GM23338 (cell line): ENCODE results near the gene TMEM63A. TPM values are rescaled to one million over a fixed set of nuclear protein-coding genes. Genes with fewer than 3 reads are reported as not detected.

Experiments used
- ATAC-seq: fragments of 200-7000 bp; cut with Tn5 transposase; 3 replicates; pipeline ENCODE4 v1.9.1; 2020
- DNase-seq: peaks from one replicate; pipeline ENCODE4 v3.0.0-alpha.2; 2015; ENCODE audit warnings: low spot score
- H2AFZ ChIP-seq: fragments of 200-600 bp; sonication (generic); 2 replicates; pipeline ENCODE4 v1.8.0; 2016; ENCODE audit warnings: antibody characterized with exemption, mild to moderate bottlenecking, moderate library complexity
- H3F3A ChIP-seq: fragments of 200-600 bp; sonication (generic); replicated peaks from 2 replicates; pipeline ENCODE4 v1.8.0; 2017; ENCODE audit warnings: antibody characterized with exemption, mixed run types, low read depth
- H3K27ac ChIP-seq: fragments of 200-600 bp; sonication (generic); 2 replicates; pipeline ENCODE4 v1.6.1; 2016; ENCODE audit warnings: low read depth
- H3K27me3 ChIP-seq: fragments of 200-600 bp; sonication (generic); 2 replicates; pipeline ENCODE4 v1.8.0; 2016; ENCODE audit warnings: mild to moderate bottlenecking, mixed run types, moderate library complexity; ENCODE audit not compliant: insufficient read depth
- H3K36me3 ChIP-seq: fragments of 200-600 bp; sonication (generic); 2 replicates; pipeline ENCODE4 v1.8.0; 2016; ENCODE audit warnings: mild to moderate bottlenecking; ENCODE audit not compliant: insufficient read depth
- H3K4me1 ChIP-seq: fragments of 200-600 bp; sonication (generic); 2 replicates; pipeline ENCODE4 v1.8.0; 2016; ENCODE audit warnings: mild to moderate bottlenecking, moderate library complexity; ENCODE audit not compliant: insufficient read depth
- H3K4me2 ChIP-seq: fragments of 200-600 bp; sonication (generic); 2 replicates; pipeline ENCODE4 v1.7.1; 2017; ENCODE audit warnings: mixed run types
- H3K4me3 ChIP-seq: fragments of 200-600 bp; sonication (generic); 2 replicates; pipeline ENCODE4 v1.6.1; 2016; ENCODE audit warnings: mixed run types
- H3K79me2 ChIP-seq: fragments of 200-600 bp; sonication (generic); replicated peaks from 2 replicates; pipeline ENCODE4 v1.8.0; 2017; ENCODE audit warnings: mild to moderate bottlenecking; ENCODE audit not compliant: insufficient read depth
- H3K9me2 ChIP-seq: fragments of 200-600 bp; sonication (generic); 2 replicates; pipeline ENCODE4 v1.8.0; 2017; ENCODE audit not compliant: insufficient read depth
- H4K20me1 ChIP-seq: fragments of 200-600 bp; sonication (generic); replicated peaks from 2 replicates; pipeline ENCODE4 v1.8.0; 2017; ENCODE audit warnings: mild to moderate bottlenecking; ENCODE audit not compliant: insufficient read depth
- H3K27ac Mint-ChIP-seq: 2 replicates; pipeline ENCODE4 v1.8.0; 2020; ENCODE audit warnings: inconsistent platforms, mild to moderate bottlenecking, moderate library complexity, mixed read lengths
- H3K27me3 Mint-ChIP-seq: 3 replicates; pipeline ENCODE4 v1.8.0; 2022; ENCODE audit warnings: low read depth, mild to moderate bottlenecking, moderate library complexity, mixed read lengths, inconsistent platforms; ENCODE audit not compliant: insufficient read depth, poor library complexity
- H3K36me3 Mint-ChIP-seq: 3 replicates; pipeline ENCODE4 v1.8.0; 2021; ENCODE audit warnings: low read depth, mild to moderate bottlenecking, inconsistent platforms, moderate library complexity, mixed read lengths
- H3K4me1 Mint-ChIP-seq: 3 replicates; pipeline ENCODE4 v1.8.0; 2020; ENCODE audit warnings: mild to moderate bottlenecking, inconsistent platforms, mixed read lengths
- H3K4me3 Mint-ChIP-seq: 3 replicates; pipeline ENCODE4 v1.8.0; 2021; ENCODE audit warnings: moderate library complexity, mild to moderate bottlenecking, inconsistent platforms, mixed read lengths
- H3K9me3 Mint-ChIP-seq: 3 replicates; pipeline ENCODE4 v1.8.0; 2020; ENCODE audit warnings: moderate library complexity, mild to moderate bottlenecking, inconsistent platforms, mixed read lengths
- CREB1 ChIP-seq: fragments of 250-450 bp; sonication (Bioruptor Pico); IDR thresholded peaks from 2 replicates; pipeline ENCODE4 v1.5.0; 2020; ENCODE audit warnings: low read depth, mild to moderate bottlenecking, moderate library complexity
- CTCF ChIP-seq, 2 experiments: fragments of 200-600 bp in 1 of 2; sonication (generic) in 1 of 2; conservative IDR thresholded peaks; 2 replicates each; pipeline versions ENCODE4 v1.5.1 to v1.6.1; 2016 to 2017; ENCODE audit warnings: antibody characterized with exemption in 2 of 2, low read depth in 2 of 2, mild to moderate bottlenecking in 2 of 2, moderate library complexity in 1 of 2
- ETS1 ChIP-seq: IDR thresholded peaks from 2 replicates; pipeline ENCODE4 v1.6.1; 2016; ENCODE audit warnings: antibody characterized with exemption
- EZH2 ChIP-seq: fragments of 200-600 bp; sonication (generic); IDR thresholded peaks from one replicate; pipeline ENCODE4 v1.8.0; 2017; ENCODE audit warnings: antibody characterized with exemption, mild to moderate bottlenecking, low read depth; ENCODE audit not compliant: unreplicated experiment
- EZH2phosphoT487 ChIP-seq: fragments of 200-600 bp; sonication (generic); IDR thresholded peaks from one replicate; pipeline ENCODE4 v1.8.1; 2018; ENCODE audit warnings: antibody characterized with exemption; ENCODE audit not compliant: unreplicated experiment
- JUNB ChIP-seq: IDR thresholded peaks from one replicate; pipeline ENCODE4 v1.6.1; 2016; ENCODE audit warnings: antibody characterized with exemption; ENCODE audit not compliant: unreplicated experiment
- NANOG ChIP-seq: IDR thresholded peaks from 2 replicates; pipeline ENCODE4 v1.6.1; 2016; ENCODE audit warnings: antibody characterized with exemption, borderline replicate concordance
- POLR2AphosphoS5 ChIP-seq: IDR thresholded peaks from 2 replicates; pipeline ENCODE4 v1.6.1; 2016; ENCODE audit warnings: antibody characterized with exemption, low read depth
- STAT1 ChIP-seq: IDR thresholded peaks from one replicate; pipeline ENCODE4 v1.6.1; 2016; ENCODE audit warnings: antibody characterized with exemption; ENCODE audit not compliant: unreplicated experiment
- ZNF114 ChIP-seq: fragments of 250-450 bp; sonication (Bioruptor Pico); IDR thresholded peaks from 2 replicates; pipeline ENCODE4 v1.5.0; 2020; ENCODE audit warnings: mild to moderate bottlenecking, moderate library complexity
- ZNF331 ChIP-seq: fragments of 250-450 bp; sonication (Bioruptor Pico); IDR thresholded peaks from 2 replicates; pipeline ENCODE4 v1.5.0; 2020; ENCODE audit warnings: low read depth, mild to moderate bottlenecking, moderate library complexity
- ZNF462 ChIP-seq: fragments of 250-450 bp; sonication (Bioruptor Pico); IDR thresholded peaks from 2 replicates; pipeline ENCODE4 v1.5.0; 2020; ENCODE audit warnings: mild to moderate bottlenecking, moderate library complexity
- polyA plus RNA-seq: library from polyadenylated mRNA; unstranded; fragments of >200 nt; fragmentation: Nextera tagmentation; extraction: Ambion mirVana; gene quantifications from 2 replicates; pipeline ENCODE4 v1.2.1, GENCODE V29; 2016
- total RNA-seq: library from RNA; depleted of rRNA; stranded (reverse); fragments of >200 nt; shearing (Covaris generic); gene quantifications from 2 replicates; pipeline ENCODE4 v1.2.3, GENCODE V29; 2014
- TF ChIP-seq, protein P1 (sequence below): IDR thresholded peaks from one replicate; pipeline ENCODE4 v1.6.1; 2018; ENCODE audit warnings: antibody characterized with exemption; ENCODE audit not compliant: unreplicated experiment

TMEM63A gene
- total and polyA plus RNA-seq, 2 experiments from 2014 or later = 31.7 to 76.9 TPM

DNA sequence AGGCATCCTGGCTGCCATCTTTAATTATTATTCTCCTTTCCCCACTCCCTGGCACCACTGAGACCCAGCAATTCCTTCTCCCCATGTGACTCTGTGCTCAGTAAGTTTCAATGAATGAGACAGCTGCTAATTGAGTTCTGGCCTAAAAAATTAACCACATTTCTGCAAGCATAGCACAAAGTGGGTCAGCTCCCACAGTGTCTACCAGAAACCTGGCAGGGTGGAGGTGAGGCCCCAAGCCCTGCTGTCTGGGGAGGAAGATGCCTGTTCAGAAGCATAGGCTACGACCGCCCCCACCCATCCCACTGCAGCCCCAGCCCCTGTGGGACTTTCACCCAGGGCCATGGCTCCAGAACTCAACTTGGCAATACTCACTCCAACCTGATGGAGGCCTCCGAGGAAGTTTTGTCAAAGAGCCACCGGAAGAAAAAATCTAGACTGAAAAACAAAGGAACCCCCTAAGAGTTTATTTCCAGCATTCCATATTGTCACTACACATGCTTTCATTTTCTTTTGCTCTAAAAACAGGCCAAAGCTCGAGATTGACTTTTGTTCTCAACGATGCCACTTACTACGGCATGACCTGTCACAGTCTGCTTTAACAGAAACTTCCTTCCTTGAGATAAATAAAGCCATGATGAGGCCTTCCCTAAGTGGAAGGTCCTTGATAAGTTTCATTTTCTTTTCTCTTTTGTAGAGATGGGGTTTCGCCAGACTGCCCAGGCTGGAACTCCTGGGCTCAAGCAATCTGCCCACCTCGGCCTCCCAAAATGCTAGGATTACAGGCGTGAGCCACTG lies 26.5 kb downstream of the TMEM63A start:
- H4K20me1 ChIP-seq = peaks cover 9% of the 10 kb centered on the region
- DNase-seq (no peak), ATAC-seq (peak; percentile 64)
- H3K27me3 Mint-ChIP-seq = peaks cover 2% of the 10 kb centered on the region
- no peak for TF ChIP-seq STAT1
- TF ChIP-seq, protein P1, sequence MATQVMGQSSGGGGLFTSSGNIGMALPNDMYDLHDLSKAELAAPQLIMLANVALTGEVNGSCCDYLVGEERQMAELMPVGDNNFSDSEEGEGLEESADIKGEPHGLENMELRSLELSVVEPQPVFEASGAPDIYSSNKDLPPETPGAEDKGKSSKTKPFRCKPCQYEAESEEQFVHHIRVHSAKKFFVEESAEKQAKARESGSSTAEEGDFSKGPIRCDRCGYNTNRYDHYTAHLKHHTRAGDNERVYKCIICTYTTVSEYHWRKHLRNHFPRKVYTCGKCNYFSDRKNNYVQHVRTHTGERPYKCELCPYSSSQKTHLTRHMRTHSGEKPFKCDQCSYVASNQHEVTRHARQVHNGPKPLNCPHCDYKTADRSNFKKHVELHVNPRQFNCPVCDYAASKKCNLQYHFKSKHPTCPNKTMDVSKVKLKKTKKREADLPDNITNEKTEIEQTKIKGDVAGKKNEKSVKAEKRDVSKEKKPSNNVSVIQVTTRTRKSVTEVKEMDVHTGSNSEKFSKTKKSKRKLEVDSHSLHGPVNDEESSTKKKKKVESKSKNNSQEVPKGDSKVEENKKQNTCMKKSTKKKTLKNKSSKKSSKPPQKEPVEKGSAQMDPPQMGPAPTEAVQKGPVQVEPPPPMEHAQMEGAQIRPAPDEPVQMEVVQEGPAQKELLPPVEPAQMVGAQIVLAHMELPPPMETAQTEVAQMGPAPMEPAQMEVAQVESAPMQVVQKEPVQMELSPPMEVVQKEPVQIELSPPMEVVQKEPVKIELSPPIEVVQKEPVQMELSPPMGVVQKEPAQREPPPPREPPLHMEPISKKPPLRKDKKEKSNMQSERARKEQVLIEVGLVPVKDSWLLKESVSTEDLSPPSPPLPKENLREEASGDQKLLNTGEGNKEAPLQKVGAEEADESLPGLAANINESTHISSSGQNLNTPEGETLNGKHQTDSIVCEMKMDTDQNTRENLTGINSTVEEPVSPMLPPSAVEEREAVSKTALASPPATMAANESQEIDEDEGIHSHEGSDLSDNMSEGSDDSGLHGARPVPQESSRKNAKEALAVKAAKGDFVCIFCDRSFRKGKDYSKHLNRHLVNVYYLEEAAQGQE = no peak
- TF ChIP-seq EZH2phosphoT487 = no peak
- no peak for TF ChIP-seq ZNF331 (CRISPR knock-in tag)
- no peak for TF ChIP-seq ZNF462 (CRISPR knock-in tag)
- no peak for TF ChIP-seq ZNF114 (CRISPR knock-in tag)
- TF ChIP-seq NANOG = no peak
- TF ChIP-seq JUNB = no peak
- TF ChIP-seq CTCF (conservative IDR thresholded peaks at IDR 0.05; ENCODE audit: low read depth in 2 of 2) = no peak
- TF ChIP-seq POLR2AphosphoS5 = no peak
- TF ChIP-seq EZH2 = no peak
- TF ChIP-seq CREB1 (CRISPR knock-in tag) = no peak
- no peak for TF ChIP-seq ETS1
- H3K4me1 Mint-ChIP-seq = no peaks in the 10 kb centered on the region
- no peak overlapping the region for H3K4me3 Mint-ChIP-seq
- H3K27ac ChIP-seq = no peak overlapping the region
- peaks cover 80% of the 10 kb centered on the region for H3K36me3 Mint-ChIP-seq
- H3K36me3 ChIP-seq = peaks cover 59% of the 10 kb centered on the region
- H3K9me3 Mint-ChIP-seq = peaks cover 13% of the 10 kb centered on the region
- H3K27me3 ChIP-seq = no peaks in the 10 kb centered on the region
- no peak overlapping the region for H2AFZ ChIP-seq
- no peak overlapping the region for H3K4me2 ChIP-seq
- H3K79me2 ChIP-seq = no peaks in the 10 kb centered on the region
- H3K9me2 ChIP-seq = no peaks in the 10 kb centered on the region
- H3K4me3 ChIP-seq = no peak overlapping the region
- H3K4me1 ChIP-seq = no peaks in the 10 kb centered on the region
- no peak overlapping the region for H3K27ac Mint-ChIP-seq
- H3F3A ChIP-seq = no peaks in the 10 kb centered on the region; the same call in 1 of the 2 replicates
